Measurements from ENCODE around the gene WBP2NL. TPM values are rescaled to one million over a fixed set of nuclear protein-coding genes. Genes with fewer than 3 reads are reported as not detected.
A peak's percentile ranks its signal among the peaks of the same experiment; 100 is the strongest.

The WBP2NL gene
- total and polyA plus RNA-seq, 2 of the 8 experiments (the other 6 are each of a cell fraction or from before 2014, with no cell fraction given): not detected

DNA sequence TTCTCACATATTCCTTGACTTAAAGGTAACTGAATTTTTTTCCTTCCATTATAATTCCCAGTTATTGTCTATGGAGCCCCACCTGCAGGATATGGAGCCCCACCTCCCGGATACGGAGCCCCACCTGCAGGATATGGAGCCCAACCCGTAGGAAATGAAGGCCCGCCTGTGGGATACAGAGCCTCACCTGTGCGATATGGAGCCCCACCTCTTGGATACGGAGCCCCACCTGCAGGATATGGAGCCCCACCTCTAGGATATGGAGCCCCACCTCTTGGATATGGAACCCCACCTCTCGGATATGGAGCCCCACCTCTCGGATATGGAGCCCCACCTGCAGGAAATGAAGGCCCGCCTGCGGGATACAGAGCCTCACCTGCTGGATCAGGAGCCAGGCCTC lies 28.1 kb downstream of the WBP2NL start:
- H4K8ac ChIP-seq (ENCODE audit: extremely low read depth, insufficient read depth, low read length): no peak overlapping the region
- no peak overlapping the region for H3K4ac ChIP-seq (replicated peaks; ENCODE audit: insufficient read length, low read depth, low read length)
- H2BK5ac ChIP-seq (ENCODE audit: low read depth, low read length): no peak overlapping the region
- H3K79me2 ChIP-seq (ENCODE audit: control insufficient read depth in 1 of 2, insufficient read depth in 2 of 2, low read length in 2 of 2): no peaks in the 10 kb centered on the region
- H3K79me1 ChIP-seq (ENCODE audit: low read depth, low read length): no peaks in the 10 kb centered on the region
- no peak overlapping the region for H2BK20ac ChIP-seq (ENCODE audit: low read length)
- H3K4me2 ChIP-seq (ENCODE audit: insufficient read depth in 1 of 2, low read depth in 2 of 2, low read length in 2 of 2): no peak overlapping the region
- H3K18ac ChIP-seq (ENCODE audit: extremely low read depth, low read length): no peak overlapping the region
- POLR2A ChIA-PET (ENCODE audit: partially characterized antibody): no interaction called here
- H3K56ac ChIP-seq (replicated peaks; ENCODE audit: insufficient read length, low read depth, low read length): no peak overlapping the region
- TF ChIP-seq SIN3A (conservative IDR thresholded peaks at IDR 0.05 in 1 of 2, IDR thresholded peaks at IDR 0.05 in 1 of 2; ENCODE audit: low read depth in 1 of 2, low read length in 2 of 2) (no peak), USF2 (IDR thresholded peaks at IDR 0.05; ENCODE audit: low read length) (no peak), HDAC2 (IDR thresholded peaks at IDR 0.05; ENCODE audit: borderline replicate concordance in 1 of 2, low read depth in 2 of 2, low read length in 2 of 2) (no peak)
- H4K5ac ChIP-seq (ENCODE audit: insufficient read length, low read depth, low read length): no peak overlapping the region
- 85% methylated on average over 10 of the region's 10 CpGs; no CpG with 5 or more reads in 1 of the 2 experiments for WGBS, 2 experiments (ENCODE audit: extremely low coverage in 1 of 2, insufficient coverage in 1 of 2, insufficient read length in 1 of 2, insufficient replicate concordance in 2 of 2, low coverage in 1 of 2, low lambda C conversion rate in 2 of 2, missing lambda C conversion rate in 1 of 2)
- no peaks in the 10 kb centered on the region for H3K9me3 ChIP-seq (ENCODE audit: insufficient read depth in 2 of 2, low read depth in 1 of 2, low read length in 1 of 2)
- H3K4me1 ChIP-seq (replicated peaks in 1 of 4; ENCODE audit: control insufficient read depth in 3 of 4, insufficient read depth in 4 of 4, low read length in 3 of 4): no peaks in the 10 kb centered on the region
- H3K27me3 ChIP-seq (replicated peaks in 1 of 4; ENCODE audit: control insufficient read depth in 3 of 4, extremely low read depth in 1 of 4, insufficient read depth in 3 of 4, low read length in 3 of 4): no peaks in the 10 kb centered on the region; a peak in 1 of 7 replicates
- no peaks in the 10 kb centered on the region for H3K36me3 ChIP-seq (ENCODE audit: control insufficient read depth in 2 of 4, insufficient read depth in 4 of 4, low read length in 3 of 4)
- H3K23ac ChIP-seq (ENCODE audit: insufficient read length): no peak overlapping the region
- no peak overlapping the region for H3K9ac ChIP-seq (replicated peaks in 1 of 4; ENCODE audit: extremely low read depth in 1 of 4, low read depth in 3 of 4, low read length in 3 of 4)
- DNase-seq (ENCODE audit: low read depth in 1 of 2, low spot score in 2 of 2): peak in 1 of 2 experiments; percentile 48
- no peak overlapping the region for H3K14ac ChIP-seq (ENCODE audit: insufficient read length)
- H4K20me1 ChIP-seq (replicated peaks in 1 of 2; ENCODE audit: control insufficient read depth in 1 of 2, insufficient read depth in 2 of 2, low read length in 2 of 2): no peaks in the 10 kb centered on the region
- H2AFZ ChIP-seq (ENCODE audit: low read length): 0 out of 2 replicates have a peak overlapping the region, but pooled peaks have one; percentile 36
- no peak overlapping the region for H3K27ac ChIP-seq (ENCODE audit: low read depth, low read length)
- CTCF ChIA-PET (ENCODE audit: partially characterized antibody): no interaction called here
- H2BK15ac ChIP-seq (ENCODE audit: low read length): no peak overlapping the region
- no peak overlapping the region for H3K4me3 ChIP-seq (ENCODE audit: extremely low read depth in 1 of 4, insufficient read depth in 2 of 4, low read depth in 3 of 4, low read length in 4 of 4)
- no peak for FAIRE-seq
- no peak overlapping the region for H4K91ac ChIP-seq (replicated peaks; ENCODE audit: insufficient read length, low read length)
- H2BK120ac ChIP-seq (replicated peaks; ENCODE audit: low read depth, low read length): no peak overlapping the region
- H3K23me2 ChIP-seq (ENCODE audit: low read depth, low read length): no peaks in the 10 kb centered on the region
- H2AK5ac ChIP-seq (ENCODE audit: low read depth, low read length): no peak overlapping the region
- H2BK12ac ChIP-seq (ENCODE audit: low read depth, low read length): no peak overlapping the region

Data from H1 (cell line).